Measurements from ENCODE around the gene CALY. TPM values are rescaled to one million over a fixed set of nuclear protein-coding genes. Genes with fewer than 3 reads are reported as not detected.
A peak's percentile ranks its signal among the peaks of the same experiment; 100 is the strongest.

CALY gene
- total RNA-seq, 2 experiments from 2014 or later: not detected

GRCh38 chr10:133308421-133309099 lies 28.1 kb downstream of the CALY start, which contains the start of the genes TUBGCP2 and ZNF511:
TUBGCP2 (minus strand) TSS chr10:133308872; CDS start chr10:133302941, 5,931 bp downstream.
ZNF511 (plus strand) TSS chr10:133308914; CDS start chr10:133308944, 30 bp downstream.
- Mint-ChIP-seq H3K4me3 (peak within 1 kb of the TSS; percentile 95), H3K36me3 (ENCODE audit: low read depth) (peaks cover 24% of the 10 kb centered on the region), H3K27me3 (no peaks in the 10 kb centered on the region), H3K9me3 (no peaks in the 10 kb centered on the region), H3K27ac (peak within 1 kb of the TSS; percentile 98), H3K4me1 (peaks cover 29% of the 10 kb centered on the region)
- ChIA-PET POLR2A (interaction anchor here (0.9 to 2.2 kb wide), 7 partner anchors 9 to 50 kb away, joined by 3 to 18 read pairs (median 5); no protein-coding TSS in a partner anchor), CTCF (interaction anchor here (0.6 to 2.2 kb wide), 12 partner anchors 15 to 166 kb away, joined by 3 to 19 read pairs (median 6); partner anchors contain the start of gene ADAM8)
- peak; percentile 89 for DNase-seq

- Mint-ChIP-seq H3K4me1 (peaks cover 29% of the 10 kb centered on the region), H3K36me3 (ENCODE audit: low read depth) (peaks cover 25% of the 10 kb centered on the region), H3K9me3 (no peaks in the 10 kb centered on the region), H3K4me3 (peak overlapping the region; percentile 95), H3K27me3 (no peaks in the 10 kb centered on the region), H3K27ac (peak overlapping the region; percentile 98)
- CTCF ChIA-PET: interaction anchor here (0.6 to 2.2 kb wide), 13 partner anchors 14 to 165 kb away, joined by 3 to 19 read pairs (median 6); partner anchors contain the start of gene ADAM8
- POLR2A ChIA-PET: interaction anchor here (0.7 to 2.2 kb wide), 10 partner anchors 9 to 83 kb away, joined by 3 to 18 read pairs (median 5); no protein-coding TSS in a partner anchor
- DNase-seq: peak; percentile 91
Observed at GRCh38 chr10:133307776-133308420, 28.8 kb downstream of the CALY start.

GRCh38 chr10:133306941-133307379 lies 29.7 kb downstream of the CALY start:
- H3K9me3 Mint-ChIP-seq: no peaks in the 10 kb centered on the region
- H3K4me1 Mint-ChIP-seq: peaks cover 29% of the 10 kb centered on the region
- peaks cover 24% of the 10 kb centered on the region for H3K36me3 Mint-ChIP-seq (ENCODE audit: low read depth)
- peak overlapping the region; percentile 37 for H3K4me3 Mint-ChIP-seq
- peak overlapping the region; percentile 98 for H3K27ac Mint-ChIP-seq
- no peaks in the 10 kb centered on the region for H3K27me3 Mint-ChIP-seq
- ChIA-PET CTCF (interaction anchor here (1.1 to 2.2 kb wide), 10 partner anchors 8 to 145 kb away, joined by 3 to 19 read pairs (median 6); partner anchors contain the start of gene ADAM8), POLR2A (interaction anchor here (1.1 to 2.2 kb wide), 6 partner anchors 8 to 48 kb away, joined by 3 to 18 read pairs (median 5); no protein-coding TSS in a partner anchor)
- no peak for DNase-seq

GRCh38 chr10:133306097-133306476 lies 30.6 kb downstream of the CALY start:
- ChIA-PET POLR2A (no interaction called here), CTCF (interaction anchor here (1.1 kb wide), 1 partner anchor 9 kb away, joined by 3 read pairs; no protein-coding TSS in a partner anchor)
- no peaks in the 10 kb centered on the region for H3K9me3 Mint-ChIP-seq
- no peak overlapping the region for H3K4me3 Mint-ChIP-seq
- H3K4me1 Mint-ChIP-seq: peaks cover 29% of the 10 kb centered on the region
- H3K27ac Mint-ChIP-seq: no peak overlapping the region
- peaks cover 23% of the 10 kb centered on the region for H3K36me3 Mint-ChIP-seq (ENCODE audit: low read depth)
- DNase-seq: no peak
- H3K27me3 Mint-ChIP-seq: no peaks in the 10 kb centered on the region

DNA sequence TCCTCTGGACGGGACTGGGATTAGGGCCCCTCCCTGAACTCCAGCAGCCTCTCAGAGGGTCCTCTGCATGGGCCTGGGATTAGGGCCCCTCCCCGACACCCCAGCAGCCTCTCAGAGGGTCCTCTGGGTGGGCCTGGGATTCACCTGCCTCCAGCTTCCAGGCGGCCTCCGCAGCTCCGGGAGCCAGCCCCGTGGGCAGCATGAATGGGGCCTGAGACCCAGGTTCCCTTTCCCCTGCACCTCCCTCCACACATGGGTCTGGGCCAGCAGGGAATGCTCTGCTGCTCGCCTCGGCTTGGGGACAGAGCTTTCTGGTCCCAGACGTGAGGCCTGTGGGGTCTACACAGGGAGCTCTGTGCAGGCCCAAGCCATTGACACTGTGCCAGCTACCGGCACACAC lies 33.5 kb downstream of the CALY start:
- Mint-ChIP-seq H3K4me1 (peaks cover 26% of the 10 kb centered on the region), H3K9me3 (no peaks in the 10 kb centered on the region), H3K36me3 (ENCODE audit: low read depth) (peaks cover 36% of the 10 kb centered on the region), H3K27ac (no peak overlapping the region), H3K4me3 (no peak overlapping the region), H3K27me3 (no peaks in the 10 kb centered on the region)
- ChIA-PET POLR2A (no interaction called here), CTCF (interaction anchor here (1.0 to 1.6 kb wide), 3 partner anchors 16 to 45 kb away, joined by 3 to 9 read pairs (median 3); no protein-coding TSS in a partner anchor)
- no peak for DNase-seq

GRCh38 chr10:133302230-133302629 lies 34.5 kb downstream of the CALY start:
- POLR2A ChIA-PET: no interaction called here
- Mint-ChIP-seq H3K36me3 (ENCODE audit: low read depth) (peaks cover 39% of the 10 kb centered on the region), H3K4me1 (peaks cover 16% of the 10 kb centered on the region), H3K27me3 (no peaks in the 10 kb centered on the region), H3K4me3 (no peak overlapping the region), H3K27ac (no peak overlapping the region), H3K9me3 (no peaks in the 10 kb centered on the region)
- no peak for DNase-seq
- CTCF ChIA-PET: interaction anchor here (1.0 to 1.5 kb wide), 2 partner anchors 17 to 44 kb away, joined by 3 read pairs; no protein-coding TSS in a partner anchor

GRCh38 chr10:133299738-133300137 lies 37.0 kb downstream of the CALY start:
- CTCF ChIA-PET: interaction anchor here (0.5 to 1.4 kb wide), 2 partner anchors 21 to 104 kb away, joined by 3 read pairs; no protein-coding TSS in a partner anchor
- H3K9me3 Mint-ChIP-seq: no peaks in the 10 kb centered on the region
- no peaks in the 10 kb centered on the region for H3K27me3 Mint-ChIP-seq
- H3K36me3 Mint-ChIP-seq (ENCODE audit: low read depth): peaks cover 49% of the 10 kb centered on the region
- H3K4me3 Mint-ChIP-seq: no peak overlapping the region
- peaks cover 5% of the 10 kb centered on the region for H3K4me1 Mint-ChIP-seq
- DNase-seq: no peak
- H3K27ac Mint-ChIP-seq: no peak overlapping the region
- POLR2A ChIA-PET: interaction anchor here (0.8 to 1.2 kb wide), 2 partner anchors 8 to 21 kb away, joined by 3 read pairs; no protein-coding TSS in a partner anchor

DNA sequence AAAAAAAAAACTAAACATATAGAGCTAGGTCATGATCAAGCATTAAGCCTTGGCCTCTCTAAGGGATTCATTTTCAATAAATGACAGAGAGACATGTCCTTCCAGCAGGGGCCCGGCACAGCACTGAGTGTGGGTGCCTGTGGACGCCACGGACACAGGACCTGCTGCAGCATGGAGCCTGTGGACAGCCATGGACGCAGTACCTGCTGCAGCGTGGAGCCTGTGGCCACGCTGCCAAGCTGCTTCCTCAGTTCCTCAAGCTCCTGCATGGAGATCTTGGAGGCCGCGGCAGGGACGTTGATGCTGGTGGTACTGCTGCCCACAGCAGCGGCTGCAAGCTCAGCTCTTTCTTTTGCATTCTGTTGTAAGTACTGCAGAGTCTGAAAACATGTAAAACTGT lies 37.5 kb downstream of the CALY start:
- no peak overlapping the region for H3K27ac Mint-ChIP-seq
- no peaks in the 10 kb centered on the region for H3K9me3 Mint-ChIP-seq
- no peak for DNase-seq
- H3K4me3 Mint-ChIP-seq: no peak overlapping the region
- CTCF ChIA-PET: interaction anchor here (1.4 kb wide), 1 partner anchor 21 kb away, joined by 3 read pairs; no protein-coding TSS in a partner anchor
- H3K4me1 Mint-ChIP-seq: peaks cover 2% of the 10 kb centered on the region
- POLR2A ChIA-PET: interaction anchor here (1.2 kb wide), 1 partner anchor 8 kb away, joined by 3 read pairs; no protein-coding TSS in a partner anchor
- peaks cover 54% of the 10 kb centered on the region for H3K36me3 Mint-ChIP-seq (ENCODE audit: low read depth)
- no peaks in the 10 kb centered on the region for H3K27me3 Mint-ChIP-seq

DNA sequence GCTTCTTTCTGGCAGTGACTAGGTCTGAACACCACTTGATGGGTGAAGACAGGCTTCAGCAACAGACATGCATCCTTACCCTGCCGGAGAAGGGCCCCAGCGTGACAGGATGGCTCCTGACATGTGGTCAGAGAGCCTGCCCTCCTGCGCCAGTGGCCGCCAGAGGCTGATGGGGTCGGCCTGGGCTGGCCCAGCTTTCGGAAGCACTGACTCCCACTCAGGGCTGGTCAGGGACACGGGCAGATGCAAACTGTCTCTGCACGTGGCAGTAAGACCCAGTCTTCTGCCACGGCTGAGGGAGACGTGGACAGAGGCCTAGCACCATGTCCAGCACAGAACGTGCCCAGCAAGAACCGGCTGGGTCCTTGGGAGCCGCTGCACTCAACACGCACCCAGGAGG lies 38.2 kb downstream of the CALY start:
- CTCF ChIA-PET: interaction anchor here (0.9 kb wide), 1 partner anchor 20 kb away, joined by 3 read pairs; no protein-coding TSS in a partner anchor
- H3K4me1 Mint-ChIP-seq: no peaks in the 10 kb centered on the region

GRCh38 chr10:133297504-133297903 lies 39.2 kb downstream of the CALY start:
- Mint-ChIP-seq H3K4me3 (no peak overlapping the region), H3K27me3 (no peaks in the 10 kb centered on the region), H3K36me3 (ENCODE audit: low read depth) (peaks cover 62% of the 10 kb centered on the region), H3K9me3 (no peaks in the 10 kb centered on the region), H3K27ac (no peak overlapping the region), H3K4me1 (no peaks in the 10 kb centered on the region)
- ChIA-PET POLR2A (no interaction called here), CTCF (no interaction called here)
- no peak for DNase-seq

More for the DNA sequence above, 38.2 kb downstream of the CALY start:
- Mint-ChIP-seq H3K27ac (no peak overlapping the region), H3K4me3 (no peak overlapping the region), H3K9me3 (no peaks in the 10 kb centered on the region), H3K27me3 (no peaks in the 10 kb centered on the region), H3K36me3 (ENCODE audit: low read depth) (peaks cover 60% of the 10 kb centered on the region)
- DNase-seq: no peak
- POLR2A ChIA-PET: interaction anchor here (1.2 kb wide), 1 partner anchor 9 kb away, joined by 3 read pairs; no protein-coding TSS in a partner anchor

DNA sequence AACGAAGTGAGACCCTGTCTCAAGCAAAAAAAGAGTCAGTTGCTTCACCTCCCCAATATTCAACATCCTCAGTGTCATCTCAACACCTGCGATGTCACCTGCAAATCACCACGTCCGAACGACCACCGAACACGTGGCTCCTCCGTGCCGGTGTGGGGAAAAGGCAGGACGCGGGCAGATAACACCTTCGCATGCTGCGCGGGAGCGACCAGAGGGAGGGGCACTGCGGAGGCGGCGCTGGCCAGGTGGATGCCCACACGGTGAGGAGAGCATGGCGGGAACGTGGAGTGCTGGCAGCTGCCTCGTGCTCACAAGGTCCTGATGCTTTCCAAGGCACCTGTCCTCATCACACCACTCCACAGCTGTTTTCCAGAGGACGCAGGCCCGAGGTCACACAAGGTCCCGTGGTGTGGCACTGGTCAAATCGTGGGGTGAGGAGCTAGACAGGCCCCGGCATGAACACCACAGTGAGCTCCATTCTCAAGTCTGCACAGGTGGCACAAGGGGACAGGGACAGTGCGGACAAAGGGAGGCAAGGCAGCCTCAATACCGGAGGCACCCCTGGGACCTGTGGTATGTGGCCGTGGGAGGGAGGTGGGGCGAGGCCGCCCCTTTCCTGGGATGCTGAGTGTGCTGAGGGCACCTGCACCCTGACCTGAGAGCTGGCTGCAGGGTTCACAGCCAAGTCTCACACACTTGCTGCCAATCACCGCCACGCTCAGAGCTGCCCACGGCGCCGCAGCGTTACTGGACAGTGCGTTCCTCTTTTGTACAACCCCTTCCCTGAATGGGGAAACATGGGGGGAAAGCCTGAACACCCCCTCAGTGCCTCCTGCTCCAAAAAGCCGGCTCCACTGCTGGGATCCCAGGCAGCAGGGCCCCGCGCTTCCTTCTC lies 41.0 kb downstream of the CALY start:
- ChIA-PET CTCF (no interaction called here), POLR2A (no interaction called here)
- H3K4me1 Mint-ChIP-seq: no peaks in the 10 kb centered on the region
- H3K4me3 Mint-ChIP-seq: no peak overlapping the region
- no peak for DNase-seq
- no peaks in the 10 kb centered on the region for H3K27me3 Mint-ChIP-seq
- H3K36me3 Mint-ChIP-seq (ENCODE audit: low read depth): peaks cover 60% of the 10 kb centered on the region
- H3K27ac Mint-ChIP-seq: no peak overlapping the region
- no peaks in the 10 kb centered on the region for H3K9me3 Mint-ChIP-seq

DNA sequence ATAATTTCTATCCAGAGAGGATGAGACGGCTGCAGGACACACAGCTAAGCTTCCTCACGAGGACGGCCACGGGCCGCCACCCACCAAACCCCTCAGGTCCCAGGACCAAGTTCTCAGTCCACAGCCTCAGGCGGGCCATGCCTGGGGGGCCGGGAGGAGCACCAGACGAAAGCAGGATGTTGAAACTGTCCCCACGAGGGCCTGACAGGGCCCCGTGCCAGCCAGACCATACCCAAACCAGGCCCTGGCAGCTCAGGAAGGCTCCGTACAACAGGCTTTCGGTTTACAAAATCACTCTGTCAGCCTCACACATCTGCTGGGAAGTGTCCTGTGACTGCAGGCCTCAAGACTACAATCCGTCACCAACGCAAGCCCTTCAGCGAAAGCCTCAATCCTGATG lies 42.5 kb downstream of the CALY start:
- no peak overlapping the region for H3K27ac Mint-ChIP-seq
- no peaks in the 10 kb centered on the region for H3K27me3 Mint-ChIP-seq
- ChIA-PET POLR2A (interaction anchor here (1.5 kb wide), 1 partner anchor 16 kb away, joined by 4 read pairs; no protein-coding TSS in a partner anchor), CTCF (interaction anchor here (1.9 kb wide), 1 partner anchor 13 kb away, joined by 7 read pairs; no protein-coding TSS in a partner anchor)
- no peak for DNase-seq
- H3K9me3 Mint-ChIP-seq: no peaks in the 10 kb centered on the region
- no peaks in the 10 kb centered on the region for H3K4me1 Mint-ChIP-seq
- peaks cover 56% of the 10 kb centered on the region for H3K36me3 Mint-ChIP-seq (ENCODE audit: low read depth)
- H3K4me3 Mint-ChIP-seq: no peak overlapping the region

Measured in activated CD4-positive, alpha-beta memory T cell treated with anti-CD3 and anti-CD28 coated beads, Interleukin-2, amount 10 ng/mL, durations not matched to agents 7 days and 5 days (primary cell).